Gastrocnemius medialis (tissue), 4 donors: ENCODE results near the gene AARS2. TPM values are rescaled to one million over a fixed set of nuclear protein-coding genes. Genes with fewer than 3 reads are reported as not detected.
"Not testable (repeated sequence)": the region's sequence is repeated elsewhere in the genome, so short reads cannot be mapped to it uniquely, and the experiment has no call there.

Experiments
- ATAC-seq, 2 donors: fragments of 150-250 bp; one replicate each; pipeline ENCODE4 v1.9.1; 2016
- DNase-seq, 2 donors: peaks; one replicate each; pipeline ENCODE4 v3.0.0-alpha.2; 2019
- H3K27ac ChIP-seq, 4 donors: fragments of 200-600 bp; sonication (generic); 1 replicate in 1 of 4; 2 replicates in 3 of 4; pipeline ENCODE4 v1.5.1; 2016 to 2018; ENCODE audit warnings: mild to moderate bottlenecking in 2 of 4, moderate library complexity in 1 of 4
- H3K27me3 ChIP-seq, 3 donors: fragments of 200-600 bp; sonication (generic) in 2 of 3; 1 replicate in 1 of 3; 2 replicates in 2 of 3; pipeline versions ENCODE4 v1.5.1 to v1.6.0; 2016 to 2019; ENCODE audit warnings: mild to moderate bottlenecking in 1 of 3, moderate library complexity in 1 of 3
- H3K36me3 ChIP-seq, 2 donors: fragments of 200-600 bp; sonication (generic) in 1 of 2; one replicate each; pipeline ENCODE4 v1.5.1; 2017 to 2018
- H3K4me1 ChIP-seq, 2 donors: fragments of 200-600 bp; sonication (generic) in 1 of 2; one replicate each; pipeline ENCODE4 v1.5.1; 2016 to 2017; ENCODE audit warnings: mild to moderate bottlenecking in 2 of 2
- H3K4me3 ChIP-seq, 4 donors: fragments of 200-600 bp; sonication (generic) in 3 of 4; 1 replicate in 1 of 4; 2 replicates in 3 of 4; pipeline ENCODE4 v1.5.1; 2016 to 2019; ENCODE audit warnings: mild to moderate bottlenecking in 2 of 4
- H3K9me3 ChIP-seq, 3 donors: fragments of 200-600 bp; sonication (generic) in 2 of 3; 1 replicate in 1 of 3; 2 replicates in 2 of 3; pipeline ENCODE4 v1.5.1; 2016 to 2019
- POLR2A ChIP-seq, 2 donors: fragments of 450-650 bp; IDR thresholded peaks; one replicate each; pipeline ENCODE4 v1.6.1; 2017; ENCODE audit warnings: antibody characterized with exemption in 2 of 2, mild to moderate bottlenecking in 2 of 2, moderate library complexity in 2 of 2
- in situ Hi-C, 4 donors: fragments of 200-750 bp; cut with MboI; loops; one replicate each; pipeline versions ENCODE4 v1.15.0 to v1.8.0; 2017; ENCODE audit warnings: low sequenced_read_pairs in 4 of 4
- intact Hi-C: fragments of 100-400 bp; cut with DNase I; formaldehyde crosslinking; loops from one replicate; pipeline ENCODE4 v1.15.1; 2023; ENCODE audit warnings: low total_unique reads
- total RNA-seq, 4 donors: library from RNA; depleted of rRNA; stranded (reverse); fragments of >200 nt; gene quantifications; one replicate each; pipeline versions ENCODE4 v1.1.0 to v1.2.3, GENCODE V29; 2016
- TF ChIP-seq, protein P1 (sequence below), 5 experiments: fragments of 450-650 bp in 3 of 5; fragments of 200-600 bp in 2 of 5; sonication (generic) in 2 of 5; IDR thresholded peaks in 4 of 5; conservative IDR thresholded peaks in 1 of 5; 1 replicate in 4 of 5; 2 replicates in 1 of 5; pipeline ENCODE4 v1.5.1; 2016 to 2019; ENCODE audit warnings: antibody characterized with exemption in 5 of 5, mild to moderate bottlenecking in 3 of 5, moderate library complexity in 3 of 5

The AARS2 gene
- total RNA-seq, 4 donors from 2014 or later: 3.9 to 6.3 (median 4.5) TPM

GRCh38 chr6:44327760-44328159, 14.6 kb upstream of the AARS2 start:
- H3K4me1 ChIP-seq: no peaks in the 10 kb centered on the region
- in situ Hi-C loops (loop anchor here in 2 of 4 donors (25.0 kb wide), 1 partner anchor 165 kb away; the partner anchor contains the start of gene CAPN11 (in 2 of the 2)), intact Hi-C loops (no loop called here)
- no peak overlapping the region for H3K4me3 ChIP-seq
- no peak for TF ChIP-seq POLR2A (IDR thresholded peaks at IDR 0.05)
- TF ChIP-seq, protein P1, sequence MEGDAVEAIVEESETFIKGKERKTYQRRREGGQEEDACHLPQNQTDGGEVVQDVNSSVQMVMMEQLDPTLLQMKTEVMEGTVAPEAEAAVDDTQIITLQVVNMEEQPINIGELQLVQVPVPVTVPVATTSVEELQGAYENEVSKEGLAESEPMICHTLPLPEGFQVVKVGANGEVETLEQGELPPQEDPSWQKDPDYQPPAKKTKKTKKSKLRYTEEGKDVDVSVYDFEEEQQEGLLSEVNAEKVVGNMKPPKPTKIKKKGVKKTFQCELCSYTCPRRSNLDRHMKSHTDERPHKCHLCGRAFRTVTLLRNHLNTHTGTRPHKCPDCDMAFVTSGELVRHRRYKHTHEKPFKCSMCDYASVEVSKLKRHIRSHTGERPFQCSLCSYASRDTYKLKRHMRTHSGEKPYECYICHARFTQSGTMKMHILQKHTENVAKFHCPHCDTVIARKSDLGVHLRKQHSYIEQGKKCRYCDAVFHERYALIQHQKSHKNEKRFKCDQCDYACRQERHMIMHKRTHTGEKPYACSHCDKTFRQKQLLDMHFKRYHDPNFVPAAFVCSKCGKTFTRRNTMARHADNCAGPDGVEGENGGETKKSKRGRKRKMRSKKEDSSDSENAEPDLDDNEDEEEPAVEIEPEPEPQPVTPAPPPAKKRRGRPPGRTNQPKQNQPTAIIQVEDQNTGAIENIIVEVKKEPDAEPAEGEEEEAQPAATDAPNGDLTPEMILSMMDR (IDR thresholded peaks at IDR 0.05 in 4 of 5, conservative IDR thresholded peaks at IDR 0.05 in 1 of 5): no peak
- DNase-seq (no peak), ATAC-seq (no peak)
- no peaks in the 10 kb centered on the region for H3K36me3 ChIP-seq
- no peak overlapping the region for H3K27ac ChIP-seq
- H3K27me3 ChIP-seq: peaks cover 5 to 18% (median 9%) of the 10 kb centered on the region in 3 donors
- no peaks in the 10 kb centered on the region for H3K9me3 ChIP-seq

GRCh38 chr6:44327096-44327495, 13.9 kb upstream of the AARS2 start:
- in situ Hi-C loops: loop anchor here in 2 of 4 donors (25.0 kb wide), 1 partner anchor 165 kb away; the partner anchor contains the start of gene CAPN11 (in 2 of the 2)
- DNase-seq: no peak
- intact Hi-C loops: no loop called here

GRCh38 chr6:44321210-44321609, 8.1 kb upstream of the AARS2 start:
- Histone ChIP-seq H3K27ac (no peak overlapping the region), H3K27me3 (peaks cover 3 to 4% (median 3%) of the 10 kb centered on the region in 3 donors), H3K4me1 (no peaks in the 10 kb centered on the region), H3K36me3 (no peaks in the 10 kb centered on the region), H3K9me3 (no peaks in the 10 kb centered on the region), H3K4me3 (no peak overlapping the region)
- in situ Hi-C loops: no loop called here
- DNase-seq: no peak
- no peak for TF ChIP-seq POLR2A (IDR thresholded peaks at IDR 0.05)
- TF ChIP-seq, protein P1 (IDR thresholded peaks at IDR 0.05 in 4 of 5, conservative IDR thresholded peaks at IDR 0.05 in 1 of 5): no peak
- intact Hi-C loops: no loop called here
- no peak for ATAC-seq

More at GRCh38 chr6:44327096-44327495, 13.9 kb upstream of the AARS2 start:
- Histone ChIP-seq H3K9me3 (no peaks in the 10 kb centered on the region), H3K4me1 (no peaks in the 10 kb centered on the region), H3K27ac (no peak overlapping the region), H3K36me3 (no peaks in the 10 kb centered on the region), H3K27me3 (peaks cover 5 to 17% (median 9%) of the 10 kb centered on the region in 3 donors), H3K4me3 (no peak overlapping the region)
- no peak for ATAC-seq
- TF ChIP-seq, protein P1 (IDR thresholded peaks at IDR 0.05 in 4 of 5, conservative IDR thresholded peaks at IDR 0.05 in 1 of 5): no peak
- TF ChIP-seq POLR2A (IDR thresholded peaks at IDR 0.05): no peak

DNA sequence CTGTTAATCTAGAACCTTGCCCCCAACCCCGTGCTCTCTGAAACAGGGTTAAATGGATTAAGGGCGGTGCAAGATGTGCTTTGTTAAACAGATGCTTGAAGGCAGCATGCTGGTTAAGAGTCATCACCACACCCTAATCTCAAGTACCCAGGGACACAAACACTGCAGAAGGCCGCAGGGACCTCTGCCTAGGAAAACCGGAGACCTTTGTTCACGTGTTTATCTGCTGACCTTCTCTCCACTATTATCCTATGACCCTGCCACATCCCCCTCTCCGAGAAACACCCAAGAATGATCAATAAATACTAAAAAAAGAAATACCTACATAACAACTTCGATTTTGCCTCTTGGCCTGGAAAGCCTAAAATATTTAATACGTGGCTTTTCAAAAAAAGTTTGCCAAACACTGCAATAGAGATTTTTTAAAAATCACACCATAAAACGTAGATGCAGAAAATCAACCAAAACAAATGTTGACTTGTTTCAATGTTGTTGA, 4.0 kb upstream of the AARS2 start:
- H3K27me3 ChIP-seq, H3K36me3 ChIP-seq, H3K4me3 ChIP-seq, intact Hi-C loops, in situ Hi-C loops, H3K27ac ChIP-seq, DNase-seq, ATAC-seq, H3K4me1 ChIP-seq, H3K9me3 ChIP-seq: not testable (repeated sequence)

GRCh38 chr6:44316481-44316880, 3.3 kb upstream of the AARS2 start:
- no peak for ATAC-seq
- no peak for DNase-seq
- intact Hi-C loops (no loop called here), in situ Hi-C loops (no loop called here)
- Histone ChIP-seq H3K4me3 (no peak overlapping the region), H3K9me3 (no peaks in the 10 kb centered on the region), H3K36me3 (no peaks in the 10 kb centered on the region), H3K27me3 (peaks cover 3 to 4% (median 3%) of the 10 kb centered on the region in 3 donors), H3K4me1 (peaks cover 5 to 14% of the 10 kb centered on the region in 2 donors), H3K27ac (no peak overlapping the region)
- TF ChIP-seq POLR2A (IDR thresholded peaks at IDR 0.05): no peak
- TF ChIP-seq, protein P1 (IDR thresholded peaks at IDR 0.05 in 4 of 5, conservative IDR thresholded peaks at IDR 0.05 in 1 of 5): no peak
